Cardiac fibroblast (primary cell): Measurements from ENCODE around the gene STH.
"Not testable (repeated sequence)": the region's sequence is repeated elsewhere in the genome, so short reads cannot be mapped to it uniquely, and the experiment has no call there.

Source experiments
- DNase-seq, 2 donors: peaks; one replicate each; pipeline versions ENCODE4 v3.0.0 to v3.0.0-alpha.2; 2010; ENCODE audit warnings: low read depth in 2 of 2
- H3K4me3 ChIP-seq, 2 donors: replicated peaks in 1 of 2; 1 replicate in 1 of 2; 2 replicates in 1 of 2; pipeline ENCODE4 v1.5.1; 2011; ENCODE audit warnings: low read depth in 2 of 2, low read length in 2 of 2, mild to moderate bottlenecking in 2 of 2, moderate library complexity in 1 of 2
- CTCF ChIP-seq: IDR thresholded peaks from one replicate; pipeline ENCODE4 v1.5.1; 2011; ENCODE audit warnings: low read depth, mild to moderate bottlenecking, low read length, inconsistent platforms

STH gene

DNA sequence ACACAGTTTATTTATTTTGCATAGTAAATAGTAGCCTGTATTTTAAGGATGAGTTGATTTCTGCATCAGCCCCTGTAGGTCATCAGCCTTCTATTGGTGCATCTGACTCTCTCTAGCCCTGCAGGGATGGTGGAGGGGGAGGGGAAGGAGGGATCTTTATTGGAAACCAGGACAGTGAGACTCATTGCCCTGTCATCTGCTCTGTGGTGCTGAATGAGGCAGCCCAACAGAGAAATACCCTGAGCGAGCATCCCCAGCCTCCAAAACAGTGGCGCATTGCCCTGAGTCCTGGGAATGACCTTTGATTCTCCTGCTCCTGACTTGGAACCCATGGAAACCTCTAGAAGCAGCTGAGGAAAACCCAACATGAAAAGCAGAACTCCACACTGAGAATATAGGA, 45.5 kb upstream of the STH start:
- no peak for TF ChIP-seq CTCF
- DNase-seq = no peak
- no peak overlapping the region for H3K4me3 ChIP-seq

DNA sequence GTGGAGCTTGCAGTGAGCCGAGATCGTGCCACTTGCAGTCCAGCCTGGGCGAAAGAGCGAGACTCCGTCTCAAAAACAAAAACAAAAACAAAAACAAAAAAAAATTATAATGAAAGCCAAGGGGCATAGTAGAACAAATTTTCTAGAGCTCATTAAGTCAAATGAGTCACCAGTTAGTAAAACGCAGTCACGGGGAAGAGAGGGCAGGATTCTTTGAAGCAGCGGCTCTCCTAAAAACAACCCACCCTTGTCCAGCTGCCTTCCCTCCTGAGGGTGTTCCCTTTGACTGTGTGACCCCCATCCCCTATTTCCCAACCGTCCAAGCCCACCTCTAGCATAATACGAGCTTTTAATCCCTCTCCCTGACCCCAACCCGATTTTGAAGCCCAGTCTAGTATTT, 44.1 kb upstream of the STH start:
- no peak overlapping the region for H3K4me3 ChIP-seq
- no peak for TF ChIP-seq CTCF
- DNase-seq = no peak

DNA sequence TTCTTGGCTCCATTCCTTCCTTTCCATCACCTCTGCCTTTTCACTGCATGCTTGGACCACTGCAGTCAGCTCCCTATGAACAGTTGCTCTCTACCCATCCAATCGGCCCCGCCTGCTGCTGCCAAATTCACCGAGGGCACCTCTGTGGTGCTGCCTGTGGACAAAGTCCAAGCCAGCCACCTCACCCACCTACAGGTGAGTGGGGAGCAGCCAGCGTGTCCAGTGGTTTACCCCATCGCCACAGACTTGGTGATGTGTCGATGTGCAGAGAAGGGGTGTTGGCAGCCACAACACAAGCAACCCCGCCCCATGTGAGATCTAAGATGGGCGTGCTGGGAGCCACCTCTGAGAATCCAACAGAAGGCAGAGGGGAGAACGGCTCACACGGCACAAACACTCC, 43.7 kb upstream of the STH start:
- no peak overlapping the region for H3K4me3 ChIP-seq
- DNase-seq = no peak
- no peak for TF ChIP-seq CTCF

- TF ChIP-seq CTCF = no peak
- H3K4me3 ChIP-seq = no peak overlapping the region
- no peak for DNase-seq
Observed at GRCh38 chr17:45956090-45956489, 43.0 kb upstream of the STH start.

DNA sequence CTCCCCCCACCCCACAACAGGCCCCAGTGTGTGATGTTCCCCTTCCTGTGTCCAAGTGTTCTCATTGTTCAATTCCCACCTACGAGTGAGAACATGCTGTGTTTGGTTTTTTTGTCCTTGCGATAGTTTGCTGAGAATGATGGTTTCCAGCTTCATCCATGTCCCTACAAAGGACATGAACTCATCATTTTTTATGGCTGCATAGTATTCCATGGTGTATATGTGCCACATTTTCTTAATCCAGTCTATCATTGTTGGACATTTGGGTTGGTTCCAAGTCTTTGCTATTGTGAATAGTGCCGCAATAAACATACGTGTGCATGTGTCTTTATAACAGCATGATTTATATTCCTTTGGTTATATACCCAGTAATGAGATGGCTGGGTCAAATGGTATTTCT, 42.3 kb upstream of the STH start:
- not testable (repeated sequence) for DNase-seq, H3K4me3 ChIP-seq

DNA sequence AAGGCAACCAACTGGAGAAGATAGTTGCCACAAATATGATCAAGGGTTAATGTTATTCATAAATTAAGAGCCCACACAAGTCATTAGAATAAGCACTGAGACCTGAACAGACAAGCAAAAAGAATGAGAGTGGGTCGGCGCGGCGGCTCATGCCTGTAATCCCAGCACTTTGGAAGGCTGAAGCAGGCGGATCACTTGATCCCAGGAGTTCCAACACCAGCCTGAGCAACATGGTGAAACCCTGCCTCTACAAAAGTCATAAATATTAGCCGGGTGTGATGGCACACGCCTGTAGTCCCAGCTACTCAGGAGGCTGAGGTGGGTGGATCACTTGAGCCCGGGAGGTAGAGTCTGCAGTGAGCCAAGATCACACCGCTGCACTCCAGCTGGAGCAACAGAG, 40.7 kb upstream of the STH start:
- no peak overlapping the region for H3K4me3 ChIP-seq
- no peak for TF ChIP-seq CTCF
- DNase-seq = no peak

- H3K4me3 ChIP-seq = no peak overlapping the region
- no peak for DNase-seq
- TF ChIP-seq CTCF = no peak
Observed at GRCh38 chr17:45958994-45959665, 39.9 kb upstream of the STH start.
